HG03442 (cell line): ENCODE results near the gene PROK1.

ENCODE experiments used
- ATAC-seq: cut with Tn5 transposase; IDR thresholded peaks from one replicate; pipeline ENCODE4 v1.9.1; 2021; ENCODE audit warnings: mild to moderate bottlenecking, moderate library complexity; ENCODE audit not compliant: unreplicated experiment

Gene PROK1

GRCh38 chr1:110487726-110488125 is 36.8 kb downstream of the PROK1 start:
- no peak for ATAC-seq

GRCh38 chr1:110488161-110488560 is 37.2 kb downstream of the PROK1 start:
- no peak for ATAC-seq

GRCh38 chr1:110488867-110489266 is 37.9 kb downstream of the PROK1 start:
- no peak for ATAC-seq

- no peak for ATAC-seq
These were observed 38.5 kb downstream of the PROK1 start for GRCh38 chr1:110489406-110489805.

DNA sequence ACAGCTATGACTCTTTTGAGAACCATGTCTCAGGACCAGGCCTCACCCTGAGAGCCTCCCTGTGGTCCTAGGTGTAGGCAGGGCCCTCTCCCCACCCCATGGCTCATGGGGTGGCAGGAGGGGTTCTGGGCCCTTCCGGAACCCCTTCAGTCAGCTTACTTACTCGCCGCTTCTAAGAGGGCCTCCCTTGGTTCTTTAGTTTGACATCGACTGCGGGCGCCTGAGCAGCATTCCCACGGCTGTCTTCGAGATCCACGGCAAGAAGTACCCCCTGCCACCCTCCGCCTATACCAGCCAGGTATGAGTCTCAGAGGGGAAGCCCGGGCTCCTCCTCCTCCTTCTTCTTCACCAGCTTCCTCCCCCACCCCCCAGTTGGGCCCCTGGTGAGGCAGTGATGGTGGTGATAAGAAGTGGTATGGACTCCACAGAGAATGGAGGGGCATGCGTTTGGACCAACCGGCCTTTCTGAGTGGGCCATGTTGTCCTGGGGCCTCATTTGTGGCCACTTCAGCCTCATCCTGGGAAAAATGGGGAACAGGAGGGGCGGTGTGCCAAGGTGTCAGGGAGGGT is 39.1 kb downstream of the PROK1 start:
- no peak for ATAC-seq

- no peak for ATAC-seq
These were observed 40.0 kb downstream of the PROK1 start for GRCh38 chr1:110490791-110491451.

DNA sequence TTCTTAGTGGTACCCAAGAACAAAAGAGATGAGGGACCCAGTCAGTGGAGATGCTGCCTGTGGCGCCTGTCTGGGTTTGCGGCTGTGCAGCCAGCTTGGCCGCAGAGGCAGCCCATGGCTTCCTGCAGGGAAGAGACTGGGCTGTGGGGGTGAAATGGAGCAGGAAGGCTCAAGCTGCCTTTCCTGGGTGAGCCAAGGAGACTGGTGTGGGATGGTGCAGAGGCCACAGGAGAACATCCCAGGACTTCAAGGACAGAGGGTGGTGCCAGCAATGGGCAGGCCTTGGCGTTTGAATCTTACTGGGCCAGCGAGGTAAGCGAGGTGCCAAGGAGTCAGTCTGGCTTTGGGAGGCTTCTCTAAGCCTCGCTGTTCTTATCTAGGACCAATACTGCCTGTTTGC is 41.6 kb downstream of the PROK1 start:
- no peak for ATAC-seq

GRCh38 chr1:110493059-110493699 is 42.2 kb downstream of the PROK1 start:
- no peak for ATAC-seq

DNA sequence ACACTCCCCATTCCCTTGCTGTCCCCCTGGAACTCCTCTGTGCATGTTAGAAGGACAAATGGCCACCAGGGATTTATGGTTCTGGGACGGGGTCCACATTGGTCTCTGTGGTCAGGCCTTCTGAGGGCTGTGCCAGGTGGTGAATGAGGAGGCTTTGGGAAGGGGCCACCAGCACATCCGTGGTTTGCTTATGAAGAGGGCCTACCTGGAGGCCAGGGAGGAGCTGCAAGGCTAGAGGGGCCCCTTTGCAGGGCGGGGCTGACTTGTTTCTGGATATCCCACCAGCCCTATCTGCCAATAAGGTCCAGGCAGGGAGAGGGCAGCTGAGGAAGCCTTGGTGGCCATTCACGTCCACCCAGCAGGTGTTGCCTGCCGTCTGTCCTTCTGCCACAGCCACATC is 43.1 kb downstream of the PROK1 start:
- no peak for ATAC-seq

GRCh38 chr1:110494522-110495406 is 43.8 kb downstream of the PROK1 start:
- no peak for ATAC-seq

- ATAC-seq: peak; percentile 50
These were observed 45.1 kb downstream of the PROK1 start for GRCh38 chr1:110495926-110496600.

DNA sequence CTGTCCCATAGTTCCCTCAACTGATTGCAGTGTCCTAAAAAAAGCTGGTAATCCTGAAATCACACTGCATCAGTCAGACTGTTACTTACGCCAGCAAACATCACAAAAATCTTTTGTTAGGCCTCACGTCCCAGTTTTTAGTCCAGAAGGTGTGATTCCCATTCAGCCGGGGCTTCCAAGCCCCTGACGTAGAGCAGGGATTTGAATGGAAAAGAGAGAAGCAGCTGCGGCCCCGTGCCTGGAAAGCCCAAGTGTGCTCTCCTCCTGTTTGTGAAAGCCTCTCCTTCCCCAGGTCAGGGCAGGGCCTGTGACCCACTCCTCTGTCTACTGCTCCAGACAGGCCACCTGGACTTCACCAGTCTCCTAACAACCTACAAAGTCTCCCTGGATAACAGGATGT is 47.3 kb downstream of the PROK1 start:
- no peak for ATAC-seq

DNA sequence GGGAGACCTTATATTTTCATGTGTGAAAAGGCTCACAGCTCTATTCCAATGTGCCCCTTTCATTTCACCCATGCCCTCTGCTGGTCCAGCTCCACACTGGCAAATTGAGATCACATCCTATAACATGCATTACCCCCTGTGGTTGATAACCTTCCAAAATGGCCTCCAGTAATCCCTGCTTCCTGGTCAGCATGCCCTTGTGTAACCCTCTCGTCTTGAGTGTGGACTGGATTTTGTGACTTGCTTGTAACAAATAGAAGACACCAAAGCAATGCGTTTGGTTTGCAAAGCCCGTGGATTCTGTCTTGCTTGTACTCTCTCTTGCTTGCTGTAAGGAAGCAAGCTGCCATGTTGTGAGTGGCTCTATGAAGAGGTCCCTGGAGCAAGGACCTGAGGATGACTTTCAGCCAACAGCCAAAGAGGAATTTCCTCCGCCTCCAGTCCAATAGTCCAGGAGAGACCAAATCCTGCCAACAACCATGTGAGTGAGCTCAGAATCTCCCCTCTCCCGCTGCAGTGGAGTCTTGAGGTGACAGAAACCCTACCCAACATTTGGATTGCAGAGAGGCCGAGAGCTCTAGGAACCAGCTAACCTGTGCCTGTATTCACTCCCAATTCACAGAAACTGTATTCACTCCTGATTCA is 50.7 kb downstream of the PROK1 start:
- no peak for ATAC-seq

GRCh38 chr1:110502402-110503151 is 51.6 kb downstream of the PROK1 start:
- ATAC-seq: no peak

- ATAC-seq: no peak
These were observed 52.5 kb downstream of the PROK1 start for GRCh38 chr1:110503471-110503870.

GRCh38 chr1:110504226-110504625 is 53.3 kb downstream of the PROK1 start:
- no peak for ATAC-seq

DNA sequence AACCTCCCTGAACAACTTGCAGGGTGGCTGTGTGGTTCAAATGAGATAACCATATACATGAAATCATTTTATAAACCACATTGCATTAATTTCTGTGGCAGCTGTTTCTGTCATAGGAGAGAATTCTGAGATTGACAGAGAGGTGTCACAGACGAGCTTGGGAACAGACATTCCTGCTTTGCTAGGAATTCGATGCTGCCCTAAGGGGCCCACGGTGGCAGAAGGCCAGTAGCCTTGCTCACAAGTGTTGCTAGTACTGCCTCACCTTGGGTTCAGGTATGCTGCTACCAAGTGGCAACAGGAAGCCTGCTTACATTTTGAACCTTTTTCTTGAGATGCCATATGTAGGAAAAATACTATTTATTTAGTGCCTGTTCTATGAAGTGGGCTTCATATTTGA is 54.6 kb downstream of the PROK1 start:
- ATAC-seq: no peak

- ATAC-seq: no peak
These were observed 55.6 kb downstream of the PROK1 start for GRCh38 chr1:110506541-110506940.
